GM12878 (cell line): ENCODE results near the gene DPP6.

Source experiments
- BCLAF1 ChIP-seq: fragments of 450-650 bp; IDR thresholded peaks from 2 replicates; pipeline ENCODE4 v1.6.1; 2017; ENCODE audit warnings: antibody characterized with exemption, mild to moderate bottlenecking, moderate library complexity
- BRCA1 ChIP-seq: IDR thresholded peaks from 2 replicates; pipeline ENCODE4 v1.6.1; 2011; ENCODE audit warnings: low read depth, low read length, improper control_type of control experiment
- CREM ChIP-seq: IDR thresholded peaks from 2 replicates; pipeline ENCODE4 v1.6.1; 2014; ENCODE audit warnings: antibody characterized with exemption, low read depth
- HDAC2 ChIP-seq: fragments of 200-600 bp; sonication (generic); IDR thresholded peaks from 2 replicates; pipeline ENCODE4 v1.6.1; 2017
- JUNB ChIP-seq: IDR thresholded peaks from 2 replicates; pipeline ENCODE4 v1.6.1; 2016; ENCODE audit warnings: antibody characterized with exemption, mild to moderate bottlenecking
- KDM1A ChIP-seq: fragments of 200-600 bp; sonication (generic); IDR thresholded peaks from 2 replicates; pipeline ENCODE4 v1.6.1; 2016; ENCODE audit warnings: borderline replicate concordance
- MEF2A ChIP-seq: IDR thresholded peaks from 2 replicates; pipeline ENCODE4 v1.6.1; 2011; ENCODE audit warnings: low read depth, mild to moderate bottlenecking, low read length, moderate library complexity; ENCODE audit not compliant: insufficient read depth
- NR2C1 ChIP-seq: fragments of 450-650 bp; IDR thresholded peaks from 2 replicates; pipeline ENCODE4 v1.6.1; 2017; ENCODE audit warnings: antibody characterized with exemption, mild to moderate bottlenecking, moderate library complexity
- POLR2AphosphoS2 ChIP-seq: IDR thresholded peaks from 2 replicates; pipeline ENCODE4 v1.6.1; 2011; ENCODE audit warnings: low read depth, mild to moderate bottlenecking, low read length, improper control_type of control experiment, moderate library complexity
- POLR2AphosphoS5 ChIP-seq: IDR thresholded peaks from 2 replicates; pipeline ENCODE4 v1.6.1; 2011; ENCODE audit warnings: mild to moderate bottlenecking, low read length, inconsistent platforms
- TF ChIP-seq, protein P1 (sequence below), 3 experiments: IDR thresholded peaks in 2 of 3; conservative IDR thresholded peaks in 1 of 3; 2 replicates each; pipeline ENCODE4 v1.5.1; 2011; ENCODE audit warnings: low read depth in 3 of 3, low read length in 3 of 3, mild to moderate bottlenecking in 3 of 3, control low read depth in 2 of 3, moderate library complexity in 2 of 3, inconsistent platforms in 1 of 3, mixed read lengths in 1 of 3; ENCODE audit not compliant: control insufficient read depth in 2 of 3, insufficient read depth in 1 of 3; ENCODE audit errors: extremely low read depth in 1 of 3
- TF ChIP-seq, protein P2 (sequence below): fragments of 450-650 bp; IDR thresholded peaks from 2 replicates; pipeline ENCODE4 v1.6.1; 2017; ENCODE audit warnings: mild to moderate bottlenecking

GRCh38 chr7:154852205-154852604, 800.0 kb downstream of the DPP6 start:
- TF ChIP-seq CREM (no peak), POLR2AphosphoS5 (no peak), HDAC2 (no peak), BRCA1 (no peak), MEF2A (no peak), NR2C1 (no peak), POLR2AphosphoS2 (no peak), BCLAF1 (no peak), KDM1A (no peak), JUNB (no peak)
- TF ChIP-seq, protein P1, sequence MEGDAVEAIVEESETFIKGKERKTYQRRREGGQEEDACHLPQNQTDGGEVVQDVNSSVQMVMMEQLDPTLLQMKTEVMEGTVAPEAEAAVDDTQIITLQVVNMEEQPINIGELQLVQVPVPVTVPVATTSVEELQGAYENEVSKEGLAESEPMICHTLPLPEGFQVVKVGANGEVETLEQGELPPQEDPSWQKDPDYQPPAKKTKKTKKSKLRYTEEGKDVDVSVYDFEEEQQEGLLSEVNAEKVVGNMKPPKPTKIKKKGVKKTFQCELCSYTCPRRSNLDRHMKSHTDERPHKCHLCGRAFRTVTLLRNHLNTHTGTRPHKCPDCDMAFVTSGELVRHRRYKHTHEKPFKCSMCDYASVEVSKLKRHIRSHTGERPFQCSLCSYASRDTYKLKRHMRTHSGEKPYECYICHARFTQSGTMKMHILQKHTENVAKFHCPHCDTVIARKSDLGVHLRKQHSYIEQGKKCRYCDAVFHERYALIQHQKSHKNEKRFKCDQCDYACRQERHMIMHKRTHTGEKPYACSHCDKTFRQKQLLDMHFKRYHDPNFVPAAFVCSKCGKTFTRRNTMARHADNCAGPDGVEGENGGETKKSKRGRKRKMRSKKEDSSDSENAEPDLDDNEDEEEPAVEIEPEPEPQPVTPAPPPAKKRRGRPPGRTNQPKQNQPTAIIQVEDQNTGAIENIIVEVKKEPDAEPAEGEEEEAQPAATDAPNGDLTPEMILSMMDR (IDR thresholded peaks at IDR 0.05 in 2 of 3, conservative IDR thresholded peaks at IDR 0.05 in 1 of 3; ENCODE audit: control insufficient read depth in 2 of 3, extremely low read depth in 1 of 3, insufficient read depth in 1 of 3, low read depth in 3 of 3, low read length in 3 of 3): no peak
- TF ChIP-seq, protein P2, sequence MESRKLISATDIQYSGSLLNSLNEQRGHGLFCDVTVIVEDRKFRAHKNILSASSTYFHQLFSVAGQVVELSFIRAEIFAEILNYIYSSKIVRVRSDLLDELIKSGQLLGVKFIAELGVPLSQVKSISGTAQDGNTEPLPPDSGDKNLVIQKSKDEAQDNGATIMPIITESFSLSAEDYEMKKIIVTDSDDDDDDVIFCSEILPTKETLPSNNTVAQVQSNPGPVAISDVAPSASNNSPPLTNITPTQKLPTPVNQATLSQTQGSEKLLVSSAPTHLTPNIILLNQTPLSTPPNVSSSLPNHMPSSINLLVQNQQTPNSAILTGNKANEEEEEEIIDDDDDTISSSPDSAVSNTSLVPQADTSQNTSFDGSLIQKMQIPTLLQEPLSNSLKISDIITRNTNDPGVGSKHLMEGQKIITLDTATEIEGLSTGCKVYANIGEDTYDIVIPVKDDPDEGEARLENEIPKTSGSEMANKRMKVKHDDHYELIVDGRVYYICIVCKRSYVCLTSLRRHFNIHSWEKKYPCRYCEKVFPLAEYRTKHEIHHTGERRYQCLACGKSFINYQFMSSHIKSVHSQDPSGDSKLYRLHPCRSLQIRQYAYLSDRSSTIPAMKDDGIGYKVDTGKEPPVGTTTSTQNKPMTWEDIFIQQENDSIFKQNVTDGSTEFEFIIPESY: no peak
